Measurements from ENCODE around the gene ICOSLG.
"Not testable (repeated sequence)": the region's sequence is repeated elsewhere in the genome, so short reads cannot be mapped to it uniquely, and the experiment has no call there.

DNA sequence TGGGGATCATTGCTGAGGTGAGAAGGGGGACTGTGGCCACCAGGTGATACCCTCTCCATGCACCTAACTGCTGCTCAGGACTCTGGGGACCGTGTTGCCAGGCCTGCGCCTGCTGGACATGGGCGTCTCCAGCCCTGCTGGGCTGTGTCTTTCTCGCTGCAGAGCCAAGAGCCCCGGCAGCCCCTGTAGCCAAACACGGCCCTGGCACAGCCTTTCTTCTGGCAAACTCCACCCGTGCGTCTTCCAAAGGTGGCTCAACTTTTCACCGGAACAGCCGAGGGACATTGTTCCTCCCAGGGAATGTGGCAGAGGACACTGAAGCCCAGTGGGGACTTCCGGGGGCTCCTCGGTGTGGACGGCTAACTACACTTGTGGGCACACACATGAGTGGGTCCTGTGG is 12.6 kb downstream of the ICOSLG start:
- not testable (repeated sequence) for TF ChIP-seq POLR2A (IDR thresholded peaks at IDR 0.05)
- TF ChIP-seq, protein P1, sequence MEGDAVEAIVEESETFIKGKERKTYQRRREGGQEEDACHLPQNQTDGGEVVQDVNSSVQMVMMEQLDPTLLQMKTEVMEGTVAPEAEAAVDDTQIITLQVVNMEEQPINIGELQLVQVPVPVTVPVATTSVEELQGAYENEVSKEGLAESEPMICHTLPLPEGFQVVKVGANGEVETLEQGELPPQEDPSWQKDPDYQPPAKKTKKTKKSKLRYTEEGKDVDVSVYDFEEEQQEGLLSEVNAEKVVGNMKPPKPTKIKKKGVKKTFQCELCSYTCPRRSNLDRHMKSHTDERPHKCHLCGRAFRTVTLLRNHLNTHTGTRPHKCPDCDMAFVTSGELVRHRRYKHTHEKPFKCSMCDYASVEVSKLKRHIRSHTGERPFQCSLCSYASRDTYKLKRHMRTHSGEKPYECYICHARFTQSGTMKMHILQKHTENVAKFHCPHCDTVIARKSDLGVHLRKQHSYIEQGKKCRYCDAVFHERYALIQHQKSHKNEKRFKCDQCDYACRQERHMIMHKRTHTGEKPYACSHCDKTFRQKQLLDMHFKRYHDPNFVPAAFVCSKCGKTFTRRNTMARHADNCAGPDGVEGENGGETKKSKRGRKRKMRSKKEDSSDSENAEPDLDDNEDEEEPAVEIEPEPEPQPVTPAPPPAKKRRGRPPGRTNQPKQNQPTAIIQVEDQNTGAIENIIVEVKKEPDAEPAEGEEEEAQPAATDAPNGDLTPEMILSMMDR (IDR thresholded peaks at IDR 0.05): not testable (repeated sequence)
